Activated CD8-positive, alpha-beta memory T cell treated with anti-CD3 and anti-CD28 coated beads, Interleukin-2, amount 50 U/mL, for 1 hour (primary cell): ENCODE results near the gene CNGA3.

Source experiments
- DNase-seq: peaks from one replicate; pipeline ENCODE4 v3.0.0-alpha.2; 2020; ENCODE audit errors: extremely low read depth

The CNGA3 gene

GRCh38 chr2:98376996-98377395, 30.7 kb downstream of the CNGA3 start:
- DNase-seq = no peak

DNA sequence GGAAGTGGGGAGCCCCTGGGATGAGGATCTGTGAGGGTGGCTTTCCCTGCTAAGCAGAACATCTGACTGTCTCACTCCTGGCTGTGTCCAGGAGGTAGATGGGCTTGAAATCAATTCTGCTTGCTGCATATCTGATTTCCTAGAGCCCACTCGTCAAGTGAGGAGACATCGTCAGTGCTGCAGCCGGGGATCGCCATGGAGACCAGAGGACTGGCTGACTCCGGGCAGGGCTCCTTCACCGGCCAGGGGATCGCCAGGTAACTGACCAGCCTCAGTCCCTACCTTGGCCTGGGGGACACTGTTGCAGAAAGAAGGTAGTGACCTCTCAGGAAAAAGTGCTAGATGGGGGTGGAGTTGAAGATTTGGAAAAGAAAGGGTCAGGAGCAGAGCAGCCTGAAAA, 31.3 kb downstream of the CNGA3 start:
- no peak for DNase-seq

GRCh38 chr2:98378196-98378595, 31.9 kb downstream of the CNGA3 start:
- DNase-seq = no peak

GRCh38 chr2:98378901-98379300, 32.6 kb downstream of the CNGA3 start:
- DNase-seq = no peak

GRCh38 chr2:98379311-98380202, 33.3 kb downstream of the CNGA3 start:
- no peak for DNase-seq

- no peak for DNase-seq
Observed at GRCh38 chr2:98380203-98380535, 33.9 kb downstream of the CNGA3 start.

DNA sequence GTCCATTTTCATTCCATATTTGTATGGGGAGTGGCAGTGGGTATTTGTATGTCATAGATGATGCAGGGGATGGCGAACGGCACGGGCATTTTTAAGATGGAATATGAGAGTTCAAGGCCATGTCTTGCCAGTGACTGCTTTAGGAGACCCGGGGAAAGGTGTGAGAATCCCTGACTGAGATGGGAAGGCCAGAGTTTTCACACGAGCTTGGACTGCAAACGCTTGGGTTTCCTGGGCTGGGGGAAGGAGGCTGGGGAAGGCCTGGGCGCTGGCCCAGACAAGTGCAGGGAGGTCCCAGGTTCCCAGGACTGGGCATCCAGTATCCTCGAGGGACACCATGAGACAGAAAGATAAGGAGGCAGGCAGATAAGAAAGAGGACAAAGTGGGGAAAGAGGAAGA, 35.2 kb downstream of the CNGA3 start:
- no peak for DNase-seq

DNA sequence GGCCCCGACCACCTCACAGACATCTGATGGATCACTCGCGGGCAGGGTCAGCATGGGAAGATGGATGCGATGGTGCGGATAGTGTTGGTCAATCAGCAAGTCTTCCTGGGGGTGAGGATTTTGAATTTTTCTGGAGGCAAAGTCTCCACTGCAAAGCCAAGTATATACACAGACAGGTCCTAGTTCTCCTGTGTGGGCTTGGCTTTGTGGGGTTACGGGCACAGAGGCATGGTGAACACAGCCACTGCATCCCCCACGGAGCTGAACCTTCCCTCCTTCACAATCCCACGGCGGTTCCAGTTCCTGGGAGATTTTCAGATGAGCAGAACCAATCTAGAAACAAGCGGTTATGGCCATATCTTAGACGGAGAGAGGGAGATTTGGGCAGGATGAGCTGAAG, 35.8 kb downstream of the CNGA3 start:
- DNase-seq = no peak

- DNase-seq = no peak
Observed at GRCh38 chr2:98382739-98383138, 36.5 kb downstream of the CNGA3 start.

DNA sequence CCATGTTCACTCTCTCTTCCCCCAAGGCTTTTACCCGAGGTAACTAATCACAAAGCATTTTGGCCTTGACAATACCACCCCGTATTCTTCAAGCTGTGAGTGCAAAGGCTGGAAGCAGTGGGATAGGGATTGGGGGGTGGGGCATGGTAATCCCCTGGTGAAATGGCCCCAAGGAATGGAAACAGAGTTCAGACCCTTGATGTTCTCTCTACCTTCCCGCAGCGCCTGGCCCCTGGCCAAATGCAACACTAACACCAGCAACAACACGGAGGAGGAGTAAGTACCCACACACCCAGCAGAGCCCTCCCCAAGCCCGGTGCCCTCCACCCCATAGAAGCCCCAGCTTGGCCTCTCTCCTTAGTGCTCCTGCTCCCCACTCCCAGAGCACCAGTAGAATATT, 36.9 kb downstream of the CNGA3 start:
- DNase-seq = no peak

DNA sequence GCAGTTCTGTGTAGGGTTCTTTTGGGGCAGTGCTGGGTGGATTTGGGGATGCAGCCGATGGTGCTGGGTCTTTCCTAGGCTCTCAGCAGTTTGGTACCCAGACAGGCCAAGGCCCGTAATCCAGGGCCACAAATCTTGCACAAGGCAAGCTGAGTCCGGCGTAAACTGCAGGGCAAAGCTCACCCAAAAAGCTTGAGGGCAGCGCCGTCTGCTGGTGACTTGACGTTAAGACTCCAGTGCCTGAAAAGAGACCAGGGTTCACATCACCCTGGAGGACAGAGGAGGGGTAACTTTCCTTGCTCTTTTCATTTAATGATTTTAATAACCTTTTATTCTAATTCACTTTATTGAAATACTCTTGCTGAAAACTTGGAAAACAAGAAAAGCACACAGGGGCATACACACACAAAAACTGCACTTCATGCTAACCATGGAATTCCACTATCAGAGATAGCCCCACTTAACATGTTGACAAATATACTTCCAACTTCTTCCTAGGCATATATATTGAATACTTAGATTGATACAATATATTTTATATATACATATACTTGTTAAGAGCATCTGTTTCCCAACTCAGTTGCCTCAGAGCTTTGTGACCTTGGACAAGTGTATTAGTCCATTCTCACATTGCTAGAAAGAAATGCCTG, 38.9 kb downstream of the CNGA3 start:
- DNase-seq = peak; percentile 16

- no peak for DNase-seq
Observed at GRCh38 chr2:98387478-98387877, 41.2 kb downstream of the CNGA3 start.

GRCh38 chr2:98388081-98388480, 41.8 kb downstream of the CNGA3 start:
- DNase-seq = no peak

- DNase-seq = no peak
Observed at GRCh38 chr2:98388601-98389250, 42.5 kb downstream of the CNGA3 start.

- no peak for DNase-seq
Observed at GRCh38 chr2:98389251-98389605, 43.0 kb downstream of the CNGA3 start.

GRCh38 chr2:98390571-98391476, 44.6 kb downstream of the CNGA3 start:
- no peak for DNase-seq

DNA sequence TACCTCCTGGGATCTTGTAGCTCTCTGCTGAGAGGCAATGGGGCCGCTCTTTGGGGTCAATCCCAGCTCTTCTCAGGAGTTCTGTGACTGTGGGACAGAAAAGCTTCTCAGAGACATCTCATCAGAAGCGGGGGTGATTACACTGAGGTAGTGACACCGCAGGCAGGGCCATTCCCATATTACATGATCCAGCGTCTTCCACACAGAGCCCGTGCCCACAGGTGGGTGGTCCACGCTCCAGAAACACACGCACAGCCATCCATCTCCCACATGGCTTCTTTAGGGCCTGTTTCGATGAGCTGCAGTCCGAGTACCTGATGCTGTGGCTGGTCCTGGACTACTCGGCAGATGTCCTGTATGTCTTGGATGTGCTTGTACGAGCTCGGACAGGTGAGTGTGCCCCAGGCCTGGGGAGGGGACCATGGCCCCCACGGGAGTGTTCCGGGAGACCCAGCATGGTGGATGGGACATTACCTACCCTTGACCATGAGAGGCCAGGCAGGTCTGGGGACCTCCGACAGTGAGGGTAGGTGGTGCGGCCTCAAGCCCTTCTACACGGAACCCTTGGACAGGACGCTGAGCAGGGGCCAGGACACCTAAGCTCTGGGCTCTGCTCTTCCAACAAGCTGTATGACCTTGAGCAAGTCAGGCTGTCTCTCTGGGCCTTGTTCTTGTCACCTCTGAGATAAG, 45.5 kb downstream of the CNGA3 start:
- no peak for DNase-seq

DNA sequence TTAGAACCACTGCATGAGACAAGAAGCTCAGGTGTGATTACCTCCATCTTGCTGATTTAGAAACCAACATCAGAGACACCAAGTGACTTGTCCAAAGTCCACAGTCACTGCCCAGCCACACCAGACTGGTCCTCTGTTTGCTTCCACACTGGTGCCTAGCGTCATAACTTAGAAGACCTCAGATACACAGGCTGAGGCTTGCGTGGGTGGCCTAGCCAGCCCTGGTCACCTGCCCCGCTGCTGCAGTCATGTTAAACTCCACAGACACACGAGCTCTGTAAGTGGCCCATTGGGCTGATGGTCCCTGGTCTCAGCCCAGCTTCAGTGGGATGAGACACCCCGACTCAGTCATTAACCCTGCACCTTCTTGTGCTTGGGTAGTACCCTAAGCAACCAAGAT, 47.1 kb downstream of the CNGA3 start:
- DNase-seq = no peak

DNA sequence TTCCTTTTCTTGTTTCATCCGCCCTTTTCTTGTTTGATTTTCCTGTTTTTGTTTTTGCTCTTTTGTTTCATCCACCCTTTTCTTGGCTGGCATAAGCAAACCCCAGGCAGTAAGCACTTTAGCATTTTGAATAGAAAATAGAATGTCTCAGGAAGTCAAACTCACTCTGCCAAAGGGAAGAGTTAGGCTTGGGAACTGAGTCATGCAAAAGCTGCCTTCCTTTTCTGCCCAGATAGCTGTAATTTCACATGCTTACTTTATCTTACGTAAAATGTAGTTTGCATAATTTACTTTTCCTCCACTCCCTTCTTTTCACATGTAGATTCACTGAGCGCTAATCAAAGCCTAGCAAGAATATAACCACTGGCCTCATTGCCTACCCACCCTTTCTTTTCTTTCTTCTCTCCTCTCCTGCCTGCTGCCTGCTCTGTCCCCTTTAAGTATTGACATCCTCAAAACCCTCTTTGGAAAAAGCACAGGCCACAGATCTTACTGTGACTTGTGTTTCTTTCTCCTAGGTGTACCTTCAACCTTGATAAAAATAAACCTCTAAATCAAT, 48.4 kb downstream of the CNGA3 start:
- no peak for DNase-seq

DNA sequence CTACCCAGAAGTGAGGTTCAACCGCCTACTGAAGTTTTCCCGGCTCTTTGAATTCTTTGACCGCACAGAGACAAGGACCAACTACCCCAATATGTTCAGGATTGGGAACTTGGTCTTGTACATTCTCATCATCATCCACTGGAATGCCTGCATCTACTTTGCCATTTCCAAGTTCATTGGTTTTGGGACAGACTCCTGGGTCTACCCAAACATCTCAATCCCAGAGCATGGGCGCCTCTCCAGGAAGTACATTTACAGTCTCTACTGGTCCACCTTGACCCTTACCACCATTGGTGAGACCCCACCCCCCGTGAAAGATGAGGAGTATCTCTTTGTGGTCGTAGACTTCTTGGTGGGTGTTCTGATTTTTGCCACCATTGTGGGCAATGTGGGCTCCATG, 49.7 kb downstream of the CNGA3 start:
- no peak for DNase-seq

GRCh38 chr2:98396745-98397355, 50.6 kb downstream of the CNGA3 start:
- no peak for DNase-seq
